HPDE6-E6E7 (cell line): ENCODE data around the gene ADAM23.

Experiments used
- DNase-seq: peaks from one replicate; pipeline ENCODE4 v3.0.0; 2011; ENCODE audit warnings: missing footprints; ENCODE audit errors: extremely low spot score

ADAM23 gene

GRCh38 chr2:206443735-206444527, 599 bp downstream of the ADAM23 start:
- DNase-seq = peak; percentile 9

GRCh38 chr2:206445948-206446347, 2.6 kb downstream of the ADAM23 start:
- DNase-seq = no peak

DNA sequence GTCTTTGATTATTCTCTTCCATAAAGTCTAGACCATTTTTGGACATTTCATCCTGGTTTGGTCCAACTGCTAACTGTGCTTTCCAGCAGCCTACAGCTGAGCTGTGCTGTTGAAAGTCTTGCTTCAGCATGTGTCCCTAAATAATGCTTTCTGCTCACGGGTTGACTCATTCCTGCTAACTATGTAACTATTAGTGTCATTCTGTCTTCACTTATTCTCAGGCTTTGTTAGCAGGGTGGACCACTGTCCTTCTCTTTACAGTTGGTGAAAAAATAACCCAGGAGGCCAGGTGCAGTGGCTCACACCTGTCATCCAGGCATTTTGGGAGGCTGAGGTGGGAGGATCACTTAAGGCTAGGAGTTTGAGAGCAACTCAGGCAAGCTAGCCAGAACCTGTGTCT, 8.9 kb downstream of the ADAM23 start:
- no peak for DNase-seq

DNA sequence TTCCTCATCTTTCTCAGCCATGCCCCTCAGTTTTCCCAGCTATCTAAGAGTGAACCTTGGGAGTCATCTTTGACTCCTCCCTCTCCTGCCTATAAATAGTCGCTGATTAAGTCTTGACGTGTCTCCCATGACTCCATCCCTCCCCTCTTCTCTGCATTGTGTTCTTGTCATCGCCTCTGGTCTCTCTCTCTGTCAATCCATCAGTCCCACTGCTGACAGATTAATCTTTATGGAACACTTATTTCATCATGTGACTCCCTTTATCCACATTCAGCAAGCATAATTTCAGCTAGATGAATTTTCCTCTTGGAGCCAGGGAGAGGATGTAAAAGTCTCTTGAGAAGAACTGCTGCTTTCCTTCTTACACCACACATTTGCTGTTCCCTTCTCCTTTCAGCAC, 9.4 kb downstream of the ADAM23 start:
- no peak for DNase-seq

DNA sequence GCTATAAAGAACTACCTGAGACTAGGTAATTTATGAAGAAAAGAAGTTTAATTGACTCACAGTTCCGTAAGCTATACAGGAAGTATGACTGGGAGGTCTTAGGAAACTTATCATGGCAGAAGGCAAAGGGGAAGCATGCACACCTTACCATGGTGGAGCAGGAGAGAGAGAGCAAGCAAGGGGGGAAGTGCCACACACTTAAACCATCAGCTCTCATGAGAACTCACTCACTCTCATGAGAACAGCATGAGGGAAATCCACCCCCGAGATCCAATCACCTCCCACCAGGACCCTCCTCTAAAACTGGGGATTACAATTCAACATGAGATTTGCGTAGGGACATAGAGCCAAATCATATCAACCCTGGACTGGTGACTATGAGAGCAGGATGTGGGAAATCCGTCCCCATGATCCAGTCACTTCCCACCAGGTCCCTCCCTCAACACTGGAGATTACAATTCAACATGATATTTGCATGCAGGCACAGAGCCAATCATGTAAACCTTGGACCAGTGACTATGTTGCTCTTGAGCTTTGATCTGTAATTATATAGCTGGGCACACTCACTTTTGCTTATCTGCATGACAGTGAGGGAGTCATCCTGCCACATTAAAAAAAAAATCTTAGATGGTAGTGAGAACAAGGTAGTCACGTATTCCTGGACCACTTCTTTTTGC, 12.9 kb downstream of the ADAM23 start:
- DNase-seq = no peak

DNA sequence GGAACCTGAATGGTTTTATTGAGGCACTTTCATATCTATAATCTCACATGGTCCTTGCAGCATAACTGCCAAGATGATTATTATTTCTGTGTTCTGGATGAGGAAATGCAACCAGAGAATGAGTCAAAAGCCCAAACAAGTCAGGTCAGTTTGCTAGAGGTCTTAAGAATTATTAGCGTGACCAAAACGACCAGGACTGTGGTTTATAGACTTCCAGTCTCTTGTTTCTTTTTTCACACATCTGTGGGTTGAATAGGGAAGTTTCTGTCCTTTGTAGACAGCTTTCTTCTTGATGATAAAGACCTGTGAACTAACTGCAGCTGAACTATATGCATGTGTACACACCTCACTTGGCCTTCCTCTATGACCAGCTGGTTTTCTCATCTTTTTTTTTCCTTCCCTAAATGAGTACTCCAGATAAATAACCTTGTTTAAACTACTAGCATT, 13.9 kb downstream of the ADAM23 start:
- DNase-seq = peak; percentile 29

- no peak for DNase-seq
These were observed 19.0 kb downstream of the ADAM23 start for GRCh38 chr2:206462240-206462854.

DNA sequence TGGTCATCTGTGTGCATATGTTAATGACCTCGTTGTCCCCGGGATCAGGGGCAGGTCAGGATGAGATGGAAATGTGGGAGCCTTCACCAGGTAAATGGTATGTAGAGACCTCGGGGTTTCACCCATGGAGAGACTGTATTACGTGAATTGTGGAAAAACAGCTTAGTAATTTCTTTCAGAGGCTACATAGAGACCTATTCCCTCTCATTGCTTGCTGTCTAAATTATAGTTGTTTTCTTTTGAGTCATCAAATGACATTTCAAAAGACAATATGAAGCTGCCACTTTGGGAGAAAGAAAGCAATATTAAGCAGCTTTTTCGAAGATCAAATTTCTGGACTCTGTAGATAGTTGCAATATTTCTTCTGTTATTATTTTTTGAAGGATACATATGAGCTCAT, 20.4 kb downstream of the ADAM23 start:
- DNase-seq = no peak

GRCh38 chr2:206464597-206464996, 21.3 kb downstream of the ADAM23 start:
- no peak for DNase-seq

DNA sequence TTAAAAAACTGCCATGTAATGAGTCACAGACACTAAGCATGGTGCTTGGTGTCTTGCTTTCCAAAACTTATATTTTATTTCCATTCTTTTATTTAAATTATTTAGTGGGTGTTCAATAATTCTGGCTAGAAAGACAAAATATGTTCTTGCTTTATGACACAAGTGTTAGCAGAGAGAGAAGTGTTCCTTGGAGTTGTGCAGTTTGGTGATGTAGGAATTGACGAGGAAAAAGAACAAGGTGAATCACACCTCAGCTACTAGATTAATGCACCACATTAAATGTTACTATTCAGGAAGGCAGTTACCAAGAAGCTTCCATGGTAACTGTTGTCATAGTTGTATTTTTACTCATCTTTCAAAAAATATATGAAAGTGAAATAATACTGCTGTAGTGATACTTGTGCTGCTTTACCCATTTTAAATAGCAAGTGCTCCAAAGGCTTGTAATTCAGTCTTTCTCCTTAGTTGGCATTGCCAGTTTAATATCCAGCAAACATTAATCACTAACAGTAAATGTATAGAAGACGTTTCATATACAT, 28.3 kb downstream of the ADAM23 start:
- DNase-seq = no peak

DNA sequence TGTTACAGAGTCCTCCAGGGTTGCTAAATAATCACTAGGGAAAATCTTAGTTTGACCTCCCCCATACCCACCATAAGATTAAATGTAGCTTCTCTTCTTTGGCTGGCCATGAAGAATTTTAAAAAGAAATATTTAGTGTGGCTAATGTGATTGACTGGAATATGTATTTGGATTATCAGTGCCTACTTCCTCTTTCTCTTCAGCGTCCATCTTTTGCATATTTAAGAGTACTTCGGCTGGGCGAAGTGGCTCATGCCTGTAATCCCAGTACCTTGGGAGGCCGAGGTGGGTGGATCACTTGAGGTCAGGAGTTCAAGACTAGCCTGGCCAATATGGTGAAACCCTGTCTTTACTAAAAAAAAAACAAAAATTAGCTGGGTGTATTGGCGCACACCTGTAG, 28.8 kb downstream of the ADAM23 start:
- no peak for DNase-seq

- DNase-seq = no peak
These were observed 30.8 kb downstream of the ADAM23 start for GRCh38 chr2:206474099-206474498.

- DNase-seq = no peak
These were observed 34.0 kb downstream of the ADAM23 start for GRCh38 chr2:206477296-206477695.

DNA sequence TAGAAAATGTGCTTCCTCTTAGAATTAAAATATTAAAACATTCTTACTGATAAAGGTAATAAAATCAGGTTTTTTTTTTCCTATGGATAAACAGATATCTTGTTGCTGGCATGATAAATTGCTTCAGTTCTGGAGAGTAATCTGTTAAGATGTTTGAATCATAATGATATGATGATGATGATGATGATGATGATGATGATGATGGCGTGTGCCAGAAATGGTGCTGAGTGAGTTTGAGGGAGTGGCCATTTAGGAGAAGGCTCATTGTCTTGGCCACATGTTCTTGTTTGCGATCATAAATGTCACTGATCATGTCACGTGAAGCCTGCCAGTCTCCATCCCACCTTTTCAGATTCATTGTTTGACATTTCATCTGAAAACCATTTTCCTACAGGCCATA, 35.0 kb downstream of the ADAM23 start:
- DNase-seq = no peak

DNA sequence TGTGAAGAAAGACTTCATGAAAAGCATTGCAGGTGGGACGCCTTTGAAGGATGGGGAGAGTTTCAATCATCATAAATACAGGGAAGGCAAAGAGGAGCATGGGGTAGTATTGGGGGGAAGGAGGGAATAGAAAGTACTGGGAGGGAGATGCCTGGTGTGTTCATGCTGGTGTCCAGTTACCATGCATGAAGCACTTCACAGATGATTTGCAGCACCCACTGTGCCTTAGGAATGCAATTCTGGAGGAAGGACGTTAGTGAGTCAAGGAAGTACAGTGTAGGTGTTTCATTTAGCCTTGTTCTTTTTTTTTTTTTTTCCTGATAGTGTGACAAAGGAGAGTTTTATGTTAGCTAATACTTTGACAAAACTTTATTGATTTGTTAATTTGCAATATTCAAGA, 36.8 kb downstream of the ADAM23 start:
- DNase-seq = no peak

- DNase-seq = no peak
These were observed 37.3 kb downstream of the ADAM23 start for GRCh38 chr2:206480620-206481019.

- no peak for DNase-seq
These were observed 37.7 kb downstream of the ADAM23 start for GRCh38 chr2:206481056-206481455.

DNA sequence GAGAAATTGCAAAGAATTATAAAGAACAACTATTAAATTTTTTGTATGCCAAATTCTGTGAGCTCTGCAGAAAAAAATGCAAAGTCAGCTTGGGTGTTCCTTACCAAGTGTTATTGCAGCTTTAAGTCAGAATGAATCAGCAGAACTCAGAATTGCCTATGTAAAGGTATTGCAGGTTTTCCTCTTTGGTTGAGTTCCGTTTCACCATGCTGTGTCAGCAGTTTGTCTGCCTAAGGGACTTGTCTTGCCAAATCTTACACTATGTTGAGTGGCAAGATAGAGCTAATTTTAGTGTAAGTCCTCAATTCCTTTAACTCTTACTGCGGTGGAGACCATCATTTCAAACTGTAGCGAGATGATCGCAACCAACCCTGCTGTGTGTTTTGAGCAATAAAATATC, 38.8 kb downstream of the ADAM23 start:
- DNase-seq = no peak

DNA sequence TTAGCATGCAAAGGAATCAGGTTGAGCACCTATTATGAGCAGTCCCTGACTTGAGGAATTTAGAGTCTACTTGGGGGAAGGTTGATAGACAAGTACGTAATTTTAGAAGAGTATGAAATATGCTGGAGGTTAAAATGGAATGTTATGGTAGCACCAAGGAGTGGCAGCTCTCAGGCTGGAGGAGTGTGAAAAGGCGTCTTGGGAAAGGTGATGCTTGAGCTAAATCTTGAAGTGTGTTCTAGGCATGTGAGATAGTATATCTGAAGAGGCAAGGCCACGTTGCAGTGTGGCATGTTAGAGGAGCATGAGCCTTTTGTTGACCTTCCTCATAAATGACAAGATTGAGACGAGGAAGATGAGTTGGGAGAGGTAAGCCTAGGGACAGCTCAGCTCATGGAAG, 39.3 kb downstream of the ADAM23 start:
- DNase-seq = no peak

GRCh38 chr2:206488053-206488452, 44.7 kb downstream of the ADAM23 start:
- DNase-seq = no peak

GRCh38 chr2:206488623-206489022, 45.3 kb downstream of the ADAM23 start:
- DNase-seq = no peak

GRCh38 chr2:206494061-206494460, 50.7 kb downstream of the ADAM23 start:
- no peak for DNase-seq

DNA sequence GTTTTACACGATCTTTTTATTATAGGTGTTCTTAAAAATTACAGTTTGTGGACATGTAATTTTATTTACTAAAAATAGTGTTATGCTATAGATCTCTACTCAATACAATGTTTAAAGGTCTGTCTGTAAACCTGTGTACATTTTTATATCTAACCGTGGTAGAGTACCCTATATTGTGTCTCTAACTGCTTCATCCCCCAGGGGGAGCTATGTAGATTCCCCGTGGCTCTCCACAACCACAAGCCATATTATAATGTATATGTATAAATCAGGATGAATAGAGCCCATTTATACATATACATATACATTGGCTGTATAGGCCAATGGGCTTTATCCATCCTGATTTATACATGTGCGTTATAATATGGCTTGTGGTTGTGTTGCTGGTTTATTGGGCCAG, 59.4 kb downstream of the ADAM23 start:
- DNase-seq = no peak
